ENCODE measurements around the gene ZDHHC11B.
"Not testable (repeated sequence)": the region's sequence is repeated elsewhere in the genome, so short reads cannot be mapped to it uniquely, and the experiment has no call there.

The ZDHHC11B gene

GRCh38 chr5:685262-686171 is 99.0 kb downstream of the ZDHHC11B start:
- DNase-seq (ENCODE audit: low spot score), result no peak

- no peak for DNase-seq (ENCODE audit: low spot score)
Measured at GRCh38 chr5:684751-685216, 99.7 kb downstream of the ZDHHC11B start.

GRCh38 chr5:683551-684481 is 100.7 kb downstream of the ZDHHC11B start:
- no peak for DNase-seq (ENCODE audit: low spot score)

GRCh38 chr5:682651-683358 is 101.7 kb downstream of the ZDHHC11B start:
- DNase-seq (ENCODE audit: low spot score), result not testable (repeated sequence)

- DNase-seq (ENCODE audit: low spot score), result not testable (repeated sequence)
Measured at GRCh38 chr5:682216-682615, 102.3 kb downstream of the ZDHHC11B start.

- not testable (repeated sequence) for DNase-seq (ENCODE audit: low spot score)
Measured at GRCh38 chr5:681317-682191, 103.0 kb downstream of the ZDHHC11B start.

- not testable (repeated sequence) for DNase-seq (ENCODE audit: low spot score)
Measured at GRCh38 chr5:680836-681235, 103.7 kb downstream of the ZDHHC11B start.

GRCh38 chr5:680118-680795 is 104.3 kb downstream of the ZDHHC11B start:
- not testable (repeated sequence) for DNase-seq (ENCODE audit: low spot score)

- DNase-seq (ENCODE audit: low spot score), result not testable (repeated sequence)
Measured at GRCh38 chr5:679166-679895, 105.2 kb downstream of the ZDHHC11B start.

GRCh38 chr5:678521-678920 is 106.0 kb downstream of the ZDHHC11B start:
- not testable (repeated sequence) for DNase-seq (ENCODE audit: low spot score)

GRCh38 chr5:677131-678101 is 107.1 kb downstream of the ZDHHC11B start:
- no peak for DNase-seq (ENCODE audit: low spot score)

GRCh38 chr5:676699-677076 is 107.8 kb downstream of the ZDHHC11B start:
- no peak for DNase-seq (ENCODE audit: low spot score)

GRCh38 chr5:675871-676698 is 108.4 kb downstream of the ZDHHC11B start:
- no peak for DNase-seq (ENCODE audit: low spot score)

GRCh38 chr5:675111-675870 is 109.2 kb downstream of the ZDHHC11B start:
- DNase-seq (ENCODE audit: low spot score), result no peak

- DNase-seq (ENCODE audit: low spot score), result no peak
Measured at GRCh38 chr5:674630-675011, 109.9 kb downstream of the ZDHHC11B start.

GRCh38 chr5:673831-674629 is 110.5 kb downstream of the ZDHHC11B start:
- DNase-seq (ENCODE audit: low spot score), result no peak

Measured in hematopoietic multipotent progenitor cell treated with erythropoietin and hydrocortisone succinate and interleukin-3 and kit ligand, for 15 days (in vitro differentiated cells).